Central memory CD8-positive, alpha-beta T cell (primary cell): ENCODE data around the gene SALL4.
"Not testable (repeated sequence)": the region's sequence is repeated elsewhere in the genome, so short reads cannot be mapped to it uniquely, and the experiment has no call there.

Experiments used
- ATAC-seq: fragments of 150-1000 bp; cut with Tn5 transposase; replicated peaks from 2 replicates; pipeline ENCODE4 v1.10.0; 2022; ENCODE audit warnings: mild to moderate bottlenecking, moderate FRiP score, moderate number of reproducible peaks; ENCODE audit not compliant: poor library complexity, severe bottlenecking; ENCODE audit errors: extremely low read depth
- DNase-seq, 2 donors: peaks; one replicate each; pipeline ENCODE4 v3.0.0; 2021; ENCODE audit warnings: low spot score in 2 of 2
- H3K27ac Mint-ChIP-seq: one replicate; pipeline ENCODE4 v1.8.0; 2022; ENCODE audit warnings: low read depth, mild to moderate bottlenecking, moderate library complexity, mixed read lengths
- H3K27me3 Mint-ChIP-seq: one replicate; pipeline ENCODE4 v1.8.0; 2022; ENCODE audit warnings: mixed read lengths
- H3K36me3 Mint-ChIP-seq: one replicate; pipeline ENCODE4 v1.8.0; 2022; ENCODE audit warnings: mild to moderate bottlenecking, moderate library complexity, mixed read lengths; ENCODE audit not compliant: insufficient read depth
- H3K4me1 Mint-ChIP-seq: one replicate; pipeline ENCODE4 v1.8.0; 2022; ENCODE audit warnings: mixed read lengths
- H3K4me3 Mint-ChIP-seq: one replicate; pipeline ENCODE4 v1.8.0; 2022; ENCODE audit warnings: mild to moderate bottlenecking, moderate library complexity, mixed read lengths
- H3K9me3 Mint-ChIP-seq: one replicate; pipeline ENCODE4 v1.8.0; 2022; ENCODE audit warnings: mixed read lengths

The SALL4 gene

DNA sequence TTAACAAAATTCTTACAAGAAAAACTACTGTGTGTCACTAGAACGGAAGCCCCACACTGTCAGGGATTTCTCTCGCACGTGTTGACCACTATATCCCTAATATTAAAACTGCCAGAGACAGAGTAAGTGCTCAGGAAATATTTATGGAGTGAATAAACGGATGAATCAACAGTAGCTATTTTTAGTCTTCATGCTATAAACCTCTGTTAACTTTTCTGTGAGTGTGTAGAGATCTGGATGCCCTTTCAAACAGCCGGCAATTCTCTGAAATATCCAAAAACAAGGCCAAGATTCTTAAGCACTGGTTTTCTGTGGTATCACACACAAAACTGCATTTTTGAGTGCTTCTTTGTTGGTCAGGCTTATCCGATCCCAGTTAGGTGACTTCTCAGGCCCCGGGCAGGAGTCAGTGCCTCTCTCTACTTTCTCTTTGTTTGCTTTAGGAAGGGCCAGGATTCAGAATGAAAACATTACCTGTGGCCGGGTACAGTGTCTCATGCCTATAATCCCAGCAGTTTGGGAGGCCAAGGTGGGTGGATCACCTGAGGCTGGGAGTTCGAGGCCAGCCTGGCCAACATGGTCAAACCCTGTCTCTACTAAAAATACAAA is 49.9 kb downstream of the SALL4 start:
- peaks cover 5% of the 10 kb centered on the region for H3K4me1 Mint-ChIP-seq
- peaks cover 3% of the 10 kb centered on the region for H3K36me3 Mint-ChIP-seq

DNA sequence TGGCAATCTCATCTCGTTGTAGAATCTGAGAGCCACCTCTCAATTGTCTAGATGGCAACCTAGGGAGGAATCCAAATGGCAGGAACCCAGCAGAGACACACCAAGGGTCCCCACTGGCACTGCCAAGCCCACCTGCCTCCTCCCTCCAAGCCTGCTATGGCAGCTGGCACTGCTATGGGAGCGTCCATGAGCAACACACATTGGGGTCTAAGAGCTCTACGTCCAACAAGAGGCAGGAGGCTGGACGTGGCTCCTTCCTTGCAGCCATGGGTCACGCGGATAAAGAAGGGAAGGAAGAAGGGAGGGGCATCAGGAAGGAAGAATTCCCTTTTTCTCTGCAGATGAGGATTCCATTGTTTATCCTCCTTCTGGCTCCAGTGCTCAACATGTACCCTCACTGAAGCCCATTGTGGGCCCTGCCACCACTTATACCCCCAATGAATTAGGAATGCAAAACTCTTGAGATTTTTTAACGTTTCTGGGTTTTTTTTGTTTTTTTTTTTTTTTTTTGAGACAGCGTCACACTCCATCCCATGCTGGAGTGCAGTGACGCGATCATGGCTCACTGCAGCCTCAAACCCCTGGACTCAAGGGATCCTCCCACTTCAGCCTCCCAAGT is 51.4 kb downstream of the SALL4 start:
- Mint-ChIP-seq H3K36me3 (no peaks in the 10 kb centered on the region), H3K27me3 (no peaks in the 10 kb centered on the region), H3K9me3 (no peaks in the 10 kb centered on the region), H3K4me3 (no peak overlapping the region), H3K27ac (no peak overlapping the region), H3K4me1 (peaks cover 5% of the 10 kb centered on the region)
- ATAC-seq: no peak
- no peak for DNase-seq

More for the DNA sequence above, 49.9 kb downstream of the SALL4 start:
- H3K4me3 Mint-ChIP-seq: no peak overlapping the region
- ATAC-seq: no peak
- no peaks in the 10 kb centered on the region for H3K27me3 Mint-ChIP-seq
- H3K9me3 Mint-ChIP-seq: no peaks in the 10 kb centered on the region
- DNase-seq: no peak
- no peak overlapping the region for H3K27ac Mint-ChIP-seq

DNA sequence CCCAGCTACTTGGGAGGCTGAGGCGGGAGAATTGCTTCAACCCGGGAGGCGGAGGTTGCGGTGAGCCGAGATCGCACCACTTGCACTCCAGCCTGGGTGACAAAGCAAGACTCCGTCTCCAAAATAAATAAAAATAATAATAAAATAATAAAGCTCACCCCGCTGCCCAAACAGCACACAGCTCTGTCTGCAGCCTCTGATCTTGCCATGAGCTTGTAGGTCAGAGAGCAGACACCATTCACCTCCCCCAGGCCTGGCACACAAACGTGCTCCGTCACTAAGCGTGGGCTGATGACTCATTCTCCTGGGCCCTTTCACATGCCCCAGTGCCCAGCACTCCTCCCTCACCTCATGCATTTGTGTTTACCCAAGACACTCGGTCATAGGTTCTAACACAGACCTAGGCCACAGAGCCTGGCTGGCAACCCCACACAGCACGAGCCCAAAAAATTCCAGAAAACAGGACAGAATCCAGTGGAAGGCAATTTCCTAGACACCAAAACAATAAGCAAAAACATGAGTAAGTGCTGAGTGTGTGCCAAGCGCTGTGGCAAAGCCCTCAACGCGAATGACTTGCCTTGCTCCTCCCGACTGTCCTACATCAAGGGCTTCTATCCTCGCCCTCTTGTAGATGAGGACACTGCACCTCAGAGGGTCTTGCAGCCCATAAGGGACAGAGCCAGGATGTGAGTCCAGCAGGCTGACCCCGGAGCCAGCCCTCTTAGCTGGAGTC is 52.1 kb downstream of the SALL4 start:
- DNase-seq (no peak), ATAC-seq (no peak)
- Mint-ChIP-seq H3K27ac (no peak overlapping the region), H3K4me1 (peaks cover 5% of the 10 kb centered on the region), H3K4me3 (no peak overlapping the region), H3K27me3 (no peaks in the 10 kb centered on the region), H3K36me3 (no peaks in the 10 kb centered on the region), H3K9me3 (no peaks in the 10 kb centered on the region)

DNA sequence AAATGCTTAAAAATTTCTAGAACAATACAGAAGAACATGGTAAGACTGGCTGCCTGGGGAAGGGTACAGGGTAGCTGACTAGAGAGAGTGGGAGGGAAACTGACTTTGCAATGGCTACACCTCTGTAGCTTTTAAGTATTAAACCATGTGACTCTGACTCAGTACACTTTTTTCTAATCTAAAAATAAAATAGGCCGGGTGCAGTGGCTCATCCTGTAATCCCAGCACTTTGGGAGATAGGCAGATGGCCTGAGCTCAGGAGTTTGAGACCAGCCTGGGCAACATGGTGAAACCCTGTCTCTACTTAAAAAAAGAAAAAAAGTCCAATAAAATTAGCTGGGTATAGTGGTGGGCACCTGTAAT is 52.7 kb downstream of the SALL4 start:
- Mint-ChIP-seq H3K27ac (no peak overlapping the region), H3K4me1 (peaks cover 5% of the 10 kb centered on the region), H3K27me3 (no peaks in the 10 kb centered on the region), H3K36me3 (no peaks in the 10 kb centered on the region), H3K9me3 (no peaks in the 10 kb centered on the region), H3K4me3 (no peak overlapping the region)
- DNase-seq: no peak
- ATAC-seq: no peak

DNA sequence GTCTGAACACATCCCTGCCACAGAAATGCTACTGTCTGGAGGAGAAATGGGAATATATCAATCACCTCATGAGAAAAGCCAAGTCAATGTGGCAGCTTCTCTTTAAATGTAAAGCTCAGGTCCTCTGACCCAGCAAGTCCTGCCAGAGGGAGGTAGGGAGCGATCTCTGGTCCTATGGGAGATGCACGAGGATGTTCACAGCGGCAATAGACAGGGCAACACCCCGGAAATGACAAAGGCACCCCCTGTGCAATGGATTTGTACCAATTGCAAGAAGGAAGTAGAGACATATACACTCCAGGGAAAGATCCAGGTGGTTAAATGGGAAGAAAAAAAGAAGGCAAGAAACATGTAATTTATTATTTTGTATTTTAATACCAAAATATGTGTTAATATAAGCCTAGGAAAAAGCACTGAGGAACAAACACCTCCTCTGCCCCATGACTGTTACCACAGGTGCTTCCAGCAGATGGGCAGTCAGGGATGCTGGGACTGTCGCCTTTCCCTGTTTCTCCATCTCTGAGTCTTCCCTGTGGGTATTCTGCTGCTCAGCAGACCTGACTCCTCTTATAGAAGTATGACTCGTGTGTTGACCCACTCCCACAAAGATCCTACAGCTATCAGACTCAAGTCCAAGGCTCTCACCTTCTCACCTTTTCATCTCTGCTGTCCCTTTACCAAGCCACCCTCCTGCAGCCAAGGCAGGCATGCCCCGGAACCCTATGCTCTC is 55.0 kb downstream of the SALL4 start:
- DNase-seq (no peak), ATAC-seq (no peak)
- Mint-ChIP-seq H3K36me3 (no peaks in the 10 kb centered on the region), H3K4me1 (peaks cover 5% of the 10 kb centered on the region), H3K9me3 (no peaks in the 10 kb centered on the region), H3K27me3 (no peaks in the 10 kb centered on the region), H3K4me3 (no peak overlapping the region), H3K27ac (no peak overlapping the region)

DNA sequence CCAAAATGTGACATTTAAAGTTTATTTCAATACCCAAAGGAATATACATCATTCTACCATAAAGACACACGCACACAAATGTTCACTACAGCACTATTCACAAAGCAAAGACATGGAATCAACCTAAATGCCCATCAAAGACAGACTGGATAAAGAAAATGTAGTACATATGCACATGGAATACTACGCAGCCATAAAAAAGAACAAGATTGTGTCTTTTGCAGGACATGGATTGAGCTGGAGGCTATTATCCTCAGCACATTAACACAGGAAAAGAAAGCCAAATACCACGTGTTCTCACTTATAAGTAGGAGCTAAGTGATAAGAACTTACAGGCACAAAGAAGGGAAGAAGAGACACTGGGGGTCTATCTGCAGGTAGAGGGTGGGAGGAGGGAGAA is 56.5 kb downstream of the SALL4 start:
- Mint-ChIP-seq H3K36me3 (no peaks in the 10 kb centered on the region), H3K9me3 (no peaks in the 10 kb centered on the region), H3K27me3 (no peaks in the 10 kb centered on the region), H3K4me3 (no peak overlapping the region), H3K27ac (no peak overlapping the region), H3K4me1 (peaks cover 5% of the 10 kb centered on the region)
- no peak for ATAC-seq
- DNase-seq: no peak

DNA sequence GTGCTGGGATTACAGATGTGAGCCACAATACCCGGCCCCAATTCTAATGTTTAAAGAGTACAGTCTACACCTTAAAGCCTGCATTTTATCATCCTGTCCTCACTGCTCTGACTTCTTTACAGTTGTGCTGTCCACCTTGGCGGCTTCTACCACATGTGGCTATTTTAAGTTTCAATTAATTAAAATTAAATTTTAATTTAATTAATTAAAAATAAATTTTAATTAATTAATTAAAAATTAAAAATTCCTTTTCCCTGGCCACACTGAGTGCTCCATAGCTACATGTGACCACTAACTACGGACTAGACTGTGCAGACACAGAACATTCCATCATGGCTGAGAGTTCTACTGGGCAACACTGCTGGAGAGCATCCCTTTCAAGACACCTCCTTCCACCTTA is 61.5 kb downstream of the SALL4 start:
- no peaks in the 10 kb centered on the region for H3K9me3 Mint-ChIP-seq
- H3K4me3 Mint-ChIP-seq: no peak overlapping the region
- no peaks in the 10 kb centered on the region for H3K36me3 Mint-ChIP-seq
- no peak for ATAC-seq
- DNase-seq: no peak
- peaks cover 9% of the 10 kb centered on the region for H3K4me1 Mint-ChIP-seq
- no peak overlapping the region for H3K27ac Mint-ChIP-seq
- no peaks in the 10 kb centered on the region for H3K27me3 Mint-ChIP-seq

DNA sequence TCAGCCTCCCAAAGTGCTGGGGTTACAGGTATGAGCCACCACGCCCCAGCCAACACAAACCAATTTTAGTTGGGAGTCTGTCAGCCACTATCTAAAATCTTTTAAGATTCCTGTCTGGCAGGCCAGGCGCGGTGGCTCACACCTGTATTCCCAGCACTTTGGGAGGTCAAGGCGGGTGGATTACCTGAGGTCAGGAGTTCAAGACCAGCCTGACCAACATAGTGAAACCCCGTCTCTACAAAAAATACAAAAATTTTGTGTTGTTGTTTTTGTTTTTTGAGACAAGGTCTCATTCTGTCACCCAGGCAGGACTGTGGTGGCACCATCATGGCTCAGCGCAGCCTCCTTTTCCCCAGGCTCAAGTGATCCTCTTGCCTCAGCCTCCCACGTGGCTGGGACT is 62.0 kb downstream of the SALL4 start:
- H3K27me3 Mint-ChIP-seq, DNase-seq, ATAC-seq, H3K27ac Mint-ChIP-seq, H3K36me3 Mint-ChIP-seq, H3K4me3 Mint-ChIP-seq, H3K9me3 Mint-ChIP-seq, H3K4me1 Mint-ChIP-seq: not testable (repeated sequence)

DNA sequence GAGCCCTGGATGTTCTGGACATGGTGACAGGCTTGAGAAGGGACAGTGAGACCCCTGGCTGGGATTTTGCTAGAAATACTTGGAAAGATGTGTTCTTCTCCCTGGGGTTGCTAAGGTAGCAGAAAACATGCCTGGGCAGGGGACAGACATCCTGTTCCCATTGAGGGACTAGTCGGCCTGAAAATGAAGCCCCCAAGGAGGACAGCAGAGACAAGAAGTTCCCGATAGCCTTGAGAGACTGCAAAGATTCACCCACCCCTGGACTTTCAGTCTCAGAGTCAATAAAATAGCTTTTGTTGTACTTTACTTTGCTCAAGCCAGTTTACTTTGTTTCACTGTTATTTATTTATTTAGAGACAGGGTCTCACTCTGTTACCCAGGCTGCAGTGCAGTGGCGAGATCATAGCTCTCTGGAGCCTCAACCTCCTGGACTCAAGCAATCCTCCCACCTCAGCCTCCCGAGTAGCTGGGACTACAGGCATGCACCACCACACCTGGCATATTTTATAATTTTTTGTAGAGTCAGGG is 62.5 kb downstream of the SALL4 start:
- H3K27ac Mint-ChIP-seq: no peak overlapping the region
- no peaks in the 10 kb centered on the region for H3K9me3 Mint-ChIP-seq
- no peak overlapping the region for H3K4me3 Mint-ChIP-seq
- no peaks in the 10 kb centered on the region for H3K27me3 Mint-ChIP-seq
- DNase-seq (no peak), ATAC-seq (no peak)
- H3K36me3 Mint-ChIP-seq: no peaks in the 10 kb centered on the region
- peaks cover 9% of the 10 kb centered on the region for H3K4me1 Mint-ChIP-seq

DNA sequence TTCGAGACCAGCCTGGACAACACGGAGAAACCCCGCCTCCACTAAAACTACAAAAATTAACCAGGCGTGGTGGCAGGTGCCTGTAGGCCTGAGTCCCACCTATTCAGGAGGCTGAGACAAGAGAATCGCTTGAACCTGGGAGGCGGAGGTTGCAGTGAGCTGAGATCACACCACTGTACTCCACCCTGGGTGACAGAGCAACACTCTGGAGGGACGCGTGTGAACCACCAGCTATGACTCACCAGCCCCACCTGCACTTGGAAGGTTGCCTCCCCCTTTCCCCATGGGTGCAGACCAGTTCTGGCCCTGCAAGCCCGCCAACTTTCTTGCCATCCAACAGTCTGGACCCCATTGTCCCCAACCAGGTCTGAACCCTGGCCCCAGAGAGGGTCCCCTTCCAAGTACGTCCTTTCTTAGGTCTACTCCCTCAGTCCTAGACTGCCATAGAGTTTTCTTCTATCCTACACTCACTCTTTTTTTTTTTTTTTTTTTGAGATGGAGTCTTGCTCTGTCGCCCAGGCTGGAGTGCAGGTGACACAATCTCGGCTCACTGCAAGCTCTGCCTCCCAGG is 63.4 kb downstream of the SALL4 start:
- Mint-ChIP-seq H3K9me3 (no peaks in the 10 kb centered on the region), H3K27me3 (no peaks in the 10 kb centered on the region), H3K4me3 (no peak overlapping the region), H3K27ac (no peak overlapping the region), H3K36me3 (no peaks in the 10 kb centered on the region), H3K4me1 (peaks cover 9% of the 10 kb centered on the region)
- DNase-seq: no peak
- no peak for ATAC-seq

DNA sequence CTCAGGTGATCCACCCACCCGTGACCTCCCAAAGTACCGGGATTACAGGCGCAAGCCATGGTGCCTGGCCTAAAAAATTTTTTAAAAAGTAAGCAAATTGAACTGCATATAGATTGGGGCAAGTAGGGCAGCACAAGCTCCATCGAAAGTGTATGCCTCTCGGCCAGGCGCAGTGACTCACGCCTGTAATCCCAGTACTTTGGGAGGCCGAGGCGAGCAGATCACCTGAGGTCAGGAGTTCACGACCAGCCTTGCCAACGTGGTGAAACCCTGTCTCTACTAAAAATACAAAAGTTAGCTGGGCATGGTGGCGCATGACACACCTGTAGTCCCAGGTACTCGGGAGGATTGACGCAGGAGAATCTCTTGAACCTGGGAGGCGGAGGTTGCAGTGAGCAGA is 64.1 kb downstream of the SALL4 start:
- not testable (repeated sequence) for H3K27ac Mint-ChIP-seq, H3K9me3 Mint-ChIP-seq, H3K4me3 Mint-ChIP-seq, H3K4me1 Mint-ChIP-seq, H3K27me3 Mint-ChIP-seq, H3K36me3 Mint-ChIP-seq, ATAC-seq, DNase-seq

DNA sequence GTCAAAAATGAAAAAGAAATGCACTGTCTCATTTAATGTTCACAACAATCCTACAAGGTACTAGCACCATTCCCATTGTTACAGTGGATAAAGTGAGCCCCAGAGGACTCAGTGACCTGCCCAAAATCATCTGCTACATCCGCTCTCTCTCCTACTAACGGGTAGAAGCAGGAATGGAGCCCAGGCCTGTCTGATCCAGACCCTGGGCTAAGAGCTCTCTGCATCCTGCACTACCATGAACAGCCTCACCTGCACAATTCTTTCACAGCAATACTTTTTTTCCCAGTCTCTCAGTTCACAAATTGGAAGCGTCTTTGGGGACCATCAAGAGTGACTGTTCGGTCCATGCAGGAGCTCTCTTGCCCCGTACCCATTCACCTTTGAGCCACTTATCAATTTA is 65.4 kb downstream of the SALL4 start:
- Mint-ChIP-seq H3K36me3 (no peaks in the 10 kb centered on the region), H3K4me1 (peaks cover 15% of the 10 kb centered on the region)
- DNase-seq: no peak

More for the DNA sequence above, 65.4 kb downstream of the SALL4 start:
- no peak overlapping the region for H3K4me3 Mint-ChIP-seq
- H3K9me3 Mint-ChIP-seq: no peaks in the 10 kb centered on the region
- ATAC-seq: no peak
- no peaks in the 10 kb centered on the region for H3K27me3 Mint-ChIP-seq
- no peak overlapping the region for H3K27ac Mint-ChIP-seq
